ENCODE measurements around the gene ZDHHC14. TPM values are rescaled to one million over a fixed set of nuclear protein-coding genes. Genes with fewer than 3 reads are reported as not detected.

ZDHHC14 gene
- total RNA-seq, 1 experiment from 2014 or later, result 4.9 TPM

- no peaks in the 10 kb centered on the region for H3K9me2 ChIP-seq (replicated peaks; ENCODE audit: low read length)
- ATAC-seq, result no peak
- no peaks in the 10 kb centered on the region for H4K20me1 ChIP-seq (ENCODE audit: low read length)
- no peaks in the 10 kb centered on the region for H3F3A ChIP-seq (ENCODE audit: low read length, unreplicated experiment)
- H3K9ac ChIP-seq (ENCODE audit: low read length), result no peak overlapping the region
- intact Hi-C loops (cut with micrococcal nuclease), result no loop called here
- no peaks in the 10 kb centered on the region for H3K27me3 ChIP-seq (ENCODE audit: low read length)
- no peak overlapping the region for H3K4me2 ChIP-seq (ENCODE audit: low read length)
- H3K4me3 ChIP-seq (ENCODE audit: low read length), result no peak overlapping the region
- no peaks in the 10 kb centered on the region for H3K36me3 ChIP-seq (ENCODE audit: low read depth, low read length)
- no TSS peak for BruUV-seq (replicated peaks)
- H3K79me2 ChIP-seq (ENCODE audit: low read length), result no peaks in the 10 kb centered on the region
- POLR2A ChIA-PET (ENCODE audit: unreplicated experiment), result no interaction called here
- no peak for TF ChIP-seq EZH2 (IDR thresholded peaks at IDR 0.05; ENCODE audit: low read length, unreplicated experiment)
- no peak for TF ChIP-seq CTCF (conservative IDR thresholded peaks at IDR 0.05; ENCODE audit: low read depth, low read length)
- TF ChIP-seq EZH2phosphoT487 (IDR thresholded peaks at IDR 0.05; ENCODE audit: borderline replicate concordance, low read length), result no peak
- no peak for DNase-seq
- CTCF ChIA-PET, result no interaction called here
- no peaks in the 10 kb centered on the region for H3K9me3 ChIP-seq (ENCODE audit: low read length)
- H2AFZ ChIP-seq (ENCODE audit: low read length), result no peak overlapping the region
- no peak overlapping the region for H3K27ac ChIP-seq (ENCODE audit: low read length)
- H3K4me1 ChIP-seq (ENCODE audit: insufficient read depth, low read length), result no peaks in the 10 kb centered on the region
Observed at GRCh38 chr6:157447735-157448134, 66.7 kb downstream of the ZDHHC14 start.

GRCh38 chr6:157449610-157450009, 68.6 kb downstream of the ZDHHC14 start:
- DNase-seq (no peak), ATAC-seq (no peak)
- intact Hi-C loops (cut with micrococcal nuclease), result no loop called here
- Histone ChIP-seq H4K20me1 (ENCODE audit: low read length) (no peaks in the 10 kb centered on the region), H3K9ac (ENCODE audit: low read length) (no peak overlapping the region), H3K4me1 (ENCODE audit: insufficient read depth, low read length) (no peaks in the 10 kb centered on the region), H3F3A (ENCODE audit: low read length, unreplicated experiment) (no peaks in the 10 kb centered on the region), H3K36me3 (ENCODE audit: low read depth, low read length) (no peaks in the 10 kb centered on the region), H2AFZ (ENCODE audit: low read length) (no peak overlapping the region), H3K9me3 (ENCODE audit: low read length) (no peaks in the 10 kb centered on the region), H3K9me2 (replicated peaks; ENCODE audit: low read length) (no peaks in the 10 kb centered on the region), H3K27me3 (ENCODE audit: low read length) (no peaks in the 10 kb centered on the region), H3K4me2 (ENCODE audit: low read length) (no peak overlapping the region), H3K27ac (ENCODE audit: low read length) (no peak overlapping the region), H3K4me3 (ENCODE audit: low read length) (no peak overlapping the region), H3K79me2 (ENCODE audit: low read length) (no peaks in the 10 kb centered on the region)
- BruUV-seq (replicated peaks), result no TSS peak
- CTCF ChIA-PET, result no interaction called here
- POLR2A ChIA-PET (ENCODE audit: unreplicated experiment), result no interaction called here
- TF ChIP-seq EZH2 (IDR thresholded peaks at IDR 0.05; ENCODE audit: low read length, unreplicated experiment), result no peak
- TF ChIP-seq CTCF (conservative IDR thresholded peaks at IDR 0.05; ENCODE audit: low read depth, low read length), result no peak
- TF ChIP-seq EZH2phosphoT487 (IDR thresholded peaks at IDR 0.05; ENCODE audit: borderline replicate concordance, low read length), result no peak

GRCh38 chr6:157450931-157451742, 70.1 kb downstream of the ZDHHC14 start:
- no peak overlapping the region for H3K4me2 ChIP-seq (ENCODE audit: low read length)
- ChIA-PET POLR2A (ENCODE audit: unreplicated experiment) (no interaction called here), CTCF (no interaction called here)
- H3K9ac ChIP-seq (ENCODE audit: low read length), result no peak overlapping the region
- H2AFZ ChIP-seq (ENCODE audit: low read length), result no peak overlapping the region
- H3K27me3 ChIP-seq (ENCODE audit: low read length), result no peaks in the 10 kb centered on the region
- no peaks in the 10 kb centered on the region for H3F3A ChIP-seq (ENCODE audit: low read length, unreplicated experiment)
- BruUV-seq (replicated peaks), result no TSS peak
- ATAC-seq, result no peak
- no peaks in the 10 kb centered on the region for H3K79me2 ChIP-seq (ENCODE audit: low read length)
- no peak overlapping the region for H3K27ac ChIP-seq (ENCODE audit: low read length)
- no peaks in the 10 kb centered on the region for H4K20me1 ChIP-seq (ENCODE audit: low read length)
- no peak overlapping the region for H3K4me3 ChIP-seq (ENCODE audit: low read length)
- intact Hi-C loops (cut with micrococcal nuclease), result no loop called here
- H3K4me1 ChIP-seq (ENCODE audit: insufficient read depth, low read length), result no peaks in the 10 kb centered on the region
- H3K36me3 ChIP-seq (ENCODE audit: low read depth, low read length), result no peaks in the 10 kb centered on the region
- no peaks in the 10 kb centered on the region for H3K9me3 ChIP-seq (ENCODE audit: low read length)
- no peak for DNase-seq
- H3K9me2 ChIP-seq (replicated peaks; ENCODE audit: low read length), result no peaks in the 10 kb centered on the region
- TF ChIP-seq CTCF (conservative IDR thresholded peaks at IDR 0.05; ENCODE audit: low read depth, low read length) (no peak), EZH2phosphoT487 (IDR thresholded peaks at IDR 0.05; ENCODE audit: borderline replicate concordance, low read length) (no peak), EZH2 (IDR thresholded peaks at IDR 0.05; ENCODE audit: low read length, unreplicated experiment) (no peak)

Measured in PC-3 (cell line).